Breast epithelium (tissue), 3 donors: ENCODE measurements around the gene THRSP.

Experiments
- POLR2A ChIP-seq: fragments of 450-650 bp; IDR thresholded peaks from one replicate; pipeline ENCODE4 v1.6.1; 2016; ENCODE audit warnings: antibody characterized with exemption, mild to moderate bottlenecking, moderate library complexity
- TF ChIP-seq, protein P1 (sequence below), 3 donors: fragments of 450-650 bp; IDR thresholded peaks; one replicate each; pipeline ENCODE4 v1.5.1; 2016 to 2017; ENCODE audit warnings: antibody characterized with exemption in 3 of 3, mild to moderate bottlenecking in 3 of 3, moderate library complexity in 3 of 3

DNA sequence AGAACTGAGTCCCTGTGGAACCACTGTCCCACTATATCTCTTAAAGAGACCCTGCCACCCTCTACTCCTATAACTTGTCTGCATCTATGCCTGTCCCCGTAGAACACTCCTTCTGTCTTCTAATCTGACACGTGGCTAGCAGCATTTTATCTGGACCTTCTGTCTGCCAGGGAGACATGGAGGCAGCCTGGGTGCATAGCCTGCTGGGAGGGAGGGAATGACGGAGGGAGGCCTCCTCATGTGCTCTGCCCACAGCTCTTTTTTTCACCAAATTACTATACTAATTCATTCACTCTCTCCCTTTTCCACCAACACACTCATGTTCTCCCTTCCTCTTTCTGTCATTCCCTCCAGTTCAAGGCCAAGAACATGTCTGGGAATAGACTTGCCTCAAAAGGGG is 7.6 kb upstream of the THRSP start:
- TF ChIP-seq, protein P1, sequence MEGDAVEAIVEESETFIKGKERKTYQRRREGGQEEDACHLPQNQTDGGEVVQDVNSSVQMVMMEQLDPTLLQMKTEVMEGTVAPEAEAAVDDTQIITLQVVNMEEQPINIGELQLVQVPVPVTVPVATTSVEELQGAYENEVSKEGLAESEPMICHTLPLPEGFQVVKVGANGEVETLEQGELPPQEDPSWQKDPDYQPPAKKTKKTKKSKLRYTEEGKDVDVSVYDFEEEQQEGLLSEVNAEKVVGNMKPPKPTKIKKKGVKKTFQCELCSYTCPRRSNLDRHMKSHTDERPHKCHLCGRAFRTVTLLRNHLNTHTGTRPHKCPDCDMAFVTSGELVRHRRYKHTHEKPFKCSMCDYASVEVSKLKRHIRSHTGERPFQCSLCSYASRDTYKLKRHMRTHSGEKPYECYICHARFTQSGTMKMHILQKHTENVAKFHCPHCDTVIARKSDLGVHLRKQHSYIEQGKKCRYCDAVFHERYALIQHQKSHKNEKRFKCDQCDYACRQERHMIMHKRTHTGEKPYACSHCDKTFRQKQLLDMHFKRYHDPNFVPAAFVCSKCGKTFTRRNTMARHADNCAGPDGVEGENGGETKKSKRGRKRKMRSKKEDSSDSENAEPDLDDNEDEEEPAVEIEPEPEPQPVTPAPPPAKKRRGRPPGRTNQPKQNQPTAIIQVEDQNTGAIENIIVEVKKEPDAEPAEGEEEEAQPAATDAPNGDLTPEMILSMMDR (IDR thresholded peaks at IDR 0.05) = no peak
- no peak for TF ChIP-seq POLR2A
